ENCODE results near the gene TBCD.

TBCD gene

GRCh38 chr17:82907797-82908542, 156.1 kb downstream of the TBCD start:
- Histone ChIP-seq H3K36me3 (peaks cover 12% of the 10 kb centered on the region), H3K4me3 (ENCODE audit: low read depth, low read length) (no peak overlapping the region), H3K4me1 (no peaks in the 10 kb centered on the region), H3K27me3 (no peaks in the 10 kb centered on the region), H3K9me3 (no peaks in the 10 kb centered on the region)
- no peak for TF ChIP-seq CTCF (IDR thresholded peaks at IDR 0.05; ENCODE audit: low read depth, low read length)
- DNase-seq, result no peak

GRCh38 chr17:82908543-82909160, 156.8 kb downstream of the TBCD start:
- H3K4me3 ChIP-seq (ENCODE audit: low read depth, low read length), result no peak overlapping the region
- no peak for DNase-seq
- peaks cover 19% of the 10 kb centered on the region for H3K36me3 ChIP-seq
- H3K4me1 ChIP-seq, result no peaks in the 10 kb centered on the region
- no peaks in the 10 kb centered on the region for H3K27me3 ChIP-seq
- H3K9me3 ChIP-seq, result no peaks in the 10 kb centered on the region
- TF ChIP-seq CTCF (IDR thresholded peaks at IDR 0.05; ENCODE audit: low read depth, low read length), result no peak

- no peak for DNase-seq
- H3K27me3 ChIP-seq, result no peaks in the 10 kb centered on the region
- no peak overlapping the region for H3K4me3 ChIP-seq (ENCODE audit: low read depth, low read length)
- H3K9me3 ChIP-seq, result no peaks in the 10 kb centered on the region
- no peaks in the 10 kb centered on the region for H3K4me1 ChIP-seq
- peaks cover 19% of the 10 kb centered on the region for H3K36me3 ChIP-seq
- no peak for TF ChIP-seq CTCF (IDR thresholded peaks at IDR 0.05; ENCODE audit: low read depth, low read length)
Observed at GRCh38 chr17:82909322-82909904, 157.5 kb downstream of the TBCD start.

GRCh38 chr17:82910041-82910481, 158.2 kb downstream of the TBCD start:
- no peak for TF ChIP-seq CTCF (IDR thresholded peaks at IDR 0.05; ENCODE audit: low read depth, low read length)
- Histone ChIP-seq H3K27me3 (no peaks in the 10 kb centered on the region), H3K4me3 (ENCODE audit: low read depth, low read length) (no peak overlapping the region), H3K9me3 (no peaks in the 10 kb centered on the region), H3K36me3 (peaks cover 19% of the 10 kb centered on the region), H3K4me1 (no peaks in the 10 kb centered on the region)
- DNase-seq, result no peak

GRCh38 chr17:82910770-82911169, 158.9 kb downstream of the TBCD start:
- DNase-seq, result no peak
- no peak for TF ChIP-seq CTCF (IDR thresholded peaks at IDR 0.05; ENCODE audit: low read depth, low read length)
- H3K9me3 ChIP-seq, result no peaks in the 10 kb centered on the region
- H3K27me3 ChIP-seq, result no peaks in the 10 kb centered on the region
- no peak overlapping the region for H3K4me3 ChIP-seq (ENCODE audit: low read depth, low read length)
- H3K36me3 ChIP-seq, result peaks cover 19% of the 10 kb centered on the region
- no peaks in the 10 kb centered on the region for H3K4me1 ChIP-seq

GRCh38 chr17:82911822-82912221, 160.0 kb downstream of the TBCD start:
- Histone ChIP-seq H3K4me3 (ENCODE audit: low read depth, low read length) (no peak overlapping the region), H3K9me3 (no peaks in the 10 kb centered on the region), H3K4me1 (no peaks in the 10 kb centered on the region), H3K36me3 (peaks cover 15% of the 10 kb centered on the region), H3K27me3 (no peaks in the 10 kb centered on the region)
- TF ChIP-seq CTCF (IDR thresholded peaks at IDR 0.05; ENCODE audit: low read depth, low read length), result no peak
- DNase-seq, result no peak
